Measurements from ENCODE around the gene ZC3H4. TPM values are rescaled to one million over a fixed set of nuclear protein-coding genes. Genes with fewer than 3 reads are reported as not detected.

The ZC3H4 gene
- total and polyA plus RNA-seq, 12 donors: 5.7 to 45.0 (median 23.6) TPM

- H3K4me3 ChIP-seq: no peak overlapping the region
- no peaks in the 10 kb centered on the region for H3K9me3 ChIP-seq (replicated peaks in 1 of 3)
- H3K4me1 ChIP-seq (replicated peaks in 1 of 2): peaks cover 0 to 19% of the 10 kb centered on the region in 2 donors
- 92 to 94% (median 93%) methylated on average over 4 of the region's 4 CpGs for WGBS, 4 donors
- no peaks in the 10 kb centered on the region for H3K27me3 ChIP-seq
- H3K36me3 ChIP-seq (replicated peaks in 1 of 2): no peaks in the 10 kb centered on the region
- no peak for TF ChIP-seq CTCF (IDR thresholded peaks at IDR 0.05)
- no peak for TF ChIP-seq POLR2A (IDR thresholded peaks at IDR 0.05)
- DNase-seq: no peak
- no peak overlapping the region for H3K27ac ChIP-seq
- intact Hi-C loops (cut with DNase I): loop anchor here (5.0 to 10.0 kb wide), 3 partner anchors 47 to 95 kb away; no protein-coding TSS in a partner anchor
These were observed 16.0 kb upstream of the ZC3H4 start for GRCh38 chr19:47129579-47129978.

- TF ChIP-seq POLR2A (IDR thresholded peaks at IDR 0.05) (no peak), CTCF (IDR thresholded peaks at IDR 0.05) (no peak)
- intact Hi-C loops (cut with DNase I): loop anchor here (5.0 to 10.0 kb wide), 3 partner anchors 43 to 91 kb away; no protein-coding TSS in a partner anchor
- Histone ChIP-seq H3K27ac (no peak overlapping the region), H3K9me3 (replicated peaks in 1 of 3) (no peaks in the 10 kb centered on the region), H3K36me3 (replicated peaks in 1 of 2) (no peaks in the 10 kb centered on the region), H3K27me3 (no peaks in the 10 kb centered on the region), H3K4me1 (replicated peaks in 1 of 2) (peaks cover 0 to 2% of the 10 kb centered on the region in 2 donors), H3K4me3 (no peak overlapping the region)
- no peak for DNase-seq
These were observed 12.0 kb upstream of the ZC3H4 start for GRCh38 chr19:47125669-47125938.

GRCh38 chr19:47124937-47125668 lies 11.5 kb upstream of the ZC3H4 start:
- intact Hi-C loops (cut with DNase I): loop anchor here (5.0 to 10.0 kb wide), 4 partner anchors 43 to 90 kb away; no protein-coding TSS in a partner anchor
- no peaks in the 10 kb centered on the region for H3K4me1 ChIP-seq (replicated peaks in 1 of 2)
- no peaks in the 10 kb centered on the region for H3K36me3 ChIP-seq (replicated peaks in 1 of 2)
- H3K27me3 ChIP-seq: no peaks in the 10 kb centered on the region
- H3K4me3 ChIP-seq: no peak overlapping the region
- peak in 1 of 7 donors; percentile 51 for DNase-seq
- H3K27ac ChIP-seq: no peak overlapping the region
- 31 to 41% (median 39%) methylated on average over 8 of the region's 8 CpGs for WGBS, 4 donors
- TF ChIP-seq CTCF (IDR thresholded peaks at IDR 0.05) (peak; percentile 63 to 86 (median 80)), POLR2A (IDR thresholded peaks at IDR 0.05) (no peak)
- H3K9me3 ChIP-seq (replicated peaks in 1 of 3): no peaks in the 10 kb centered on the region

GRCh38 chr19:47123406-47123805 lies 9.8 kb upstream of the ZC3H4 start:
- H3K27me3 ChIP-seq: no peaks in the 10 kb centered on the region
- WGBS, 4 donors: 75 to 88% (median 83%) methylated on average over 7 of the region's 7 CpGs
- H3K4me3 ChIP-seq: no peak overlapping the region
- H3K9me3 ChIP-seq (replicated peaks in 1 of 3): no peaks in the 10 kb centered on the region
- H3K36me3 ChIP-seq (replicated peaks in 1 of 2): no peaks in the 10 kb centered on the region
- H3K4me1 ChIP-seq (replicated peaks in 1 of 2): no peaks in the 10 kb centered on the region
- DNase-seq: no peak
- TF ChIP-seq CTCF (IDR thresholded peaks at IDR 0.05): no peak
- no peak for TF ChIP-seq POLR2A (IDR thresholded peaks at IDR 0.05)
- H3K27ac ChIP-seq: no peak overlapping the region
- intact Hi-C loops (cut with DNase I): loop anchor here (5.0 to 10.0 kb wide), 2 partner anchors 86 to 89 kb away; no protein-coding TSS in a partner anchor

Data from adrenal gland (tissue), 12 donors.